ENCODE measurements around the gene MGME1.

- TF ChIP-seq SRSF1 (optimal IDR thresholded peaks at IDR 0.05; ENCODE audit: low read depth, low read length) (no peak), TAF1 (CRISPR knock-in tag; IDR thresholded peaks at IDR 0.05) (no peak), NKX3-1 (CRISPR knock-in tag; IDR thresholded peaks at IDR 0.05) (no peak), PCBP1 (IDR thresholded peaks at IDR 0.05; ENCODE audit: borderline replicate concordance, low read depth, low read length) (no peak), JUND (CRISPR knock-in tag; IDR thresholded peaks at IDR 0.05) (no peak), KDM5A (IDR thresholded peaks at IDR 0.05; ENCODE audit: borderline replicate concordance, low read length) (no peak), POLR2AphosphoS5 (IDR thresholded peaks at IDR 0.05; ENCODE audit: low read depth, low read length) (no peak), ZNF281 (CRISPR knock-in tag; IDR thresholded peaks at IDR 0.05; ENCODE audit: borderline replicate concordance) (no peak)
Measured at GRCh38 chr20:17935761-17936160, 33.1 kb upstream of the MGME1 start.

Data from HepG2 (cell line).